GM19397 (cell line): ENCODE data around the gene MYH15.

Experiments used
- ATAC-seq: cut with Tn5 transposase; IDR thresholded peaks from one replicate; pipeline ENCODE4 v1.9.1; 2021; ENCODE audit warnings: mild to moderate bottlenecking, moderate library complexity; ENCODE audit not compliant: unreplicated experiment

Gene MYH15

DNA sequence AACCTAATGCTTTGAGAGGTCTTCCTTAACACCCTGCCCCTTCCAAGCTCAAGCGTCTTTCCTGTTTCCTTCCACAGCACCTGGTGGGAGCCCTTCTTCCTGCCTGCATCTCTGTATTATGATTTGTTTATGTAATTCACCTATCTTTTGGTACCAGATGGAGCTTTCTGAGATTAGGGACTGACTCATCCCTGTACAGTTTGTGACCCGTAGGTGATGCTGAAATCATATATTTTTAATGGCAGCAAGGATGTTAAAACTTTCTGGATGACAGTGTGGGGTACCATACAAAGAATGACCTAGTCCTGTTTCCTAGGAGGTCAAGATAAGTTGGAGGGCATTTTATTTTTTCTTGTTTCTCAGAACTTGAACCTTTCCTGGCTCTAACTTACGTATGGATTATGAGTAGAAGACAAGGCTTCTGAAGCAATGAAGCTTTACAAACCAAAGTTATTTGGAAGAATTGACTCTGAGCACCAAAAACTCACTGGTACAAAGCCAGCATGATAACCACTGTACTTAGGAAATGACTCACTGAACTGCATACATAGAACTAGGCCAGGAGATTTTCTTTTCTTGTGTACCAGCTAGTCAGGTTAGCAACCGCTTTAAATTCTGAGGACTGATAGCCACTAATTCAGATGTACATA is 167.4 kb downstream of the MYH15 start:
- ATAC-seq, result peak; percentile 48

DNA sequence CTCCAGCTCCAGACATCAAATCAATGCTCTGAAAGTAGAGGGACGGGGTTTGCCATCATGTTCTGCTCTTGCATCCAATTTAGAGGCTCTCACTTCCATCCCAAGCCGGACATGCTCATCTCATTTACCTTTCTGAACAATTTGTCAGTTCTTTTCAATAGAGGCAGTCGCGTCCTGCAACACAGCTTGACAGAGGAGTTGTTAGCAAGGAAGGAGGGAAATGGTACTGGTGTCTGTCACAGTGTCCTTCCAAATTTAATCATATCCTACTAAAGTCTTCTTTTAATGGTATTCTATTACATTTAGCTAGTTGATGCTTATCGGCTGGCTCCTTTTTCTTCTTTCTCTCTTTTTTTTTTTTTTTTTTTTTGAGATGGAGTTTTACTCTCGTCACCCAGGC is 168.5 kb downstream of the MYH15 start:
- no peak for ATAC-seq

- ATAC-seq, result no peak
These were observed 171.4 kb downstream of the MYH15 start for GRCh38 chr3:108338901-108339545.

DNA sequence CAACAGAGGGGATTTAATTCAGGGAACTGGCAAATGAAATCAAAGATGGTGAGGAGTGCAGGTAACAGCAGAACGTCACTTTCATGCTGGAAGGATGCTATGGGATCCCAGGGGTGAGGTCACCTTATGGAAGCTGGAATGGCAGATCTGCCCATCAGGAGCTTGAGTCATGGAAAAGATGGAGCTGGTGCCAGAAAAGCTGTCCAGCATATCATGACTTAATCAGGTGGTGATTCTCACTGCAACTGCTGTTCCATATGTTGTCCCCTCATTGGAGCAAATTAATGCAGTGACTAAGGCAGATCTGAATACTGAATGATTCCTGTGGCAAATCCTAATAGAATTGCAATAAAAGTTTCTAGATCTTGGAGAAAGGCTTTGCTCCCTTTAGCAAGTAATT is 175.7 kb downstream of the MYH15 start:
- ATAC-seq, result no peak

- no peak for ATAC-seq
These were observed 176.4 kb downstream of the MYH15 start for GRCh38 chr3:108333961-108334360.

GRCh38 chr3:108331792-108332191 is 178.6 kb downstream of the MYH15 start:
- ATAC-seq, result no peak
